Smooth muscle cell (in vitro differentiated cells): ENCODE results near the gene GPR89A. TPM values are rescaled to one million over a fixed set of nuclear protein-coding genes. Genes with fewer than 3 reads are reported as not detected.
"Not testable (repeated sequence)": the region's sequence is repeated elsewhere in the genome, so short reads cannot be mapped to it uniquely, and the experiment has no call there.

ENCODE experiments used
- DNase-seq: peaks from one replicate; lab custom pipeline; 2025; ENCODE audit not compliant: unreplicated experiment; lab: John Stamatoyannopoulos, UW
- H2AFZ ChIP-seq: fragments of 200-600 bp; sonication (generic); 2 replicates; pipeline ENCODE4 v1.6.0; 2016; ENCODE audit warnings: antibody characterized with exemption, low read depth, mild to moderate bottlenecking
- H3F3A ChIP-seq: fragments of 200-600 bp; sonication (generic); 2 replicates; pipeline ENCODE4 v1.6.0; 2017; ENCODE audit warnings: antibody characterized with exemption, low read depth
- H3K27ac ChIP-seq: fragments of 200-600 bp; sonication (generic); 2 replicates; pipeline ENCODE4 v1.5.1; 2016; ENCODE audit warnings: low read depth, mild to moderate bottlenecking
- H3K27me3 ChIP-seq: fragments of 200-600 bp; sonication (generic); 2 replicates; pipeline ENCODE4 v1.6.1; 2016; ENCODE audit warnings: low read depth, mild to moderate bottlenecking
- H3K36me3 ChIP-seq: fragments of 200-600 bp; sonication (generic); 2 replicates; pipeline ENCODE4 v1.5.1; 2016; ENCODE audit warnings: low read depth
- H3K4me1 ChIP-seq: fragments of 200-600 bp; sonication (generic); 2 replicates; pipeline ENCODE4 v1.5.1; 2016; ENCODE audit warnings: low read depth
- H3K4me2 ChIP-seq: fragments of 200-600 bp; sonication (generic); 2 replicates; pipeline ENCODE4 v1.6.0; 2016; ENCODE audit warnings: mild to moderate bottlenecking
- H3K4me3 ChIP-seq: fragments of 200-600 bp; sonication (generic); 2 replicates; pipeline ENCODE4 v1.5.1; 2016; ENCODE audit warnings: mild to moderate bottlenecking
- H3K79me2 ChIP-seq: fragments of 200-600 bp; sonication (generic); 2 replicates; pipeline ENCODE4 v1.6.0; 2016; ENCODE audit warnings: low read depth, mild to moderate bottlenecking
- H3K9ac ChIP-seq: fragments of 200-600 bp; sonication (generic); 2 replicates; pipeline ENCODE4 v1.6.0; 2016; ENCODE audit warnings: low read depth
- H3K9me3 ChIP-seq: fragments of 200-600 bp; sonication (generic); replicated peaks from 2 replicates; pipeline ENCODE4 v1.5.1; 2016; ENCODE audit warnings: low read depth
- H4K20me1 ChIP-seq: fragments of 200-600 bp; sonication (generic); 2 replicates; pipeline ENCODE4 v1.6.0; 2016; ENCODE audit warnings: low read depth
- WGBS: methylation state at CpG from one replicate; pipeline ENCODE4 v1.1.7; 2016; ENCODE audit warnings: low lambda C conversion rate; 5-methylcytosine and 5-hydroxymethylcytosine counted together
- polyA plus RNA-seq: library from polyadenylated mRNA; unstranded; fragments of >200 nt; fragmentation: Nextera tagmentation; extraction: Ambion mirVana; gene quantifications from 2 replicates; pipeline ENCODE4 v1.2.1, GENCODE V29; 2016
- total RNA-seq: library from RNA; depleted of rRNA; stranded (reverse); fragments of >200 nt; gene quantifications from 2 replicates; pipeline ENCODE4 v1.2.3, GENCODE V29; 2014
- TF ChIP-seq, protein P1 (sequence below): fragments of 200-600 bp; sonication (generic); IDR thresholded peaks from 2 replicates; pipeline ENCODE4 v1.5.1; 2017; ENCODE audit warnings: borderline replicate concordance, mild to moderate bottlenecking, antibody characterized with exemption; ENCODE audit not compliant: insufficient read depth, poor library complexity, severe bottlenecking

The GPR89A gene
- total and polyA plus RNA-seq, 2 experiments from 2014 or later = 18.4 to 41.0 TPM

DNA sequence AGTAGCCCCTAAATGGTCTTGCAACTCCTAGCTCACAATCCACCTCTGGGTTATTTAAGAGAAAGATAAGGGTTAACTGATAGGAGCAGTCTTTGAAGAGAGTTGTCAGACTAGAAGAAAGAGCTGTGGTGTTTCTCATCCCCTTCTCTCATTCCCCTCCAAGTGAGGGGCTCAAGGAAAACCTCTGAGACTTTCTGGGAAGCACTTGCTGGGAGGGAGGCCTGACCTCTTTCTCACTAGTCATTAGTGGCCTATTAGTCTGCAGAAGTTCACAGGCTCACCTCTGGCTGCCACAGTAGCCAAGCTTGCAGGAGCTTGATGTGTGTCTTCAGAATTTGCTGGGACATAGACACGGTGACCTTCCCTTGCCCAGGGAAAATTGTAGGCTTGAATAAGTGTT, 6.2 kb upstream of the GPR89A start:
- Histone ChIP-seq H3K9me3 (no peaks in the 10 kb centered on the region), H3K4me1 (no peaks in the 10 kb centered on the region), H3K36me3 (no peaks in the 10 kb centered on the region), H3K27me3 (no peaks in the 10 kb centered on the region), H3K4me2 (no peak overlapping the region), H2AFZ (no peak overlapping the region), H3F3A (no peaks in the 10 kb centered on the region), H3K79me2 (no peaks in the 10 kb centered on the region), H3K4me3 (no peak overlapping the region), H3K9ac (no peak overlapping the region), H3K27ac (no peak overlapping the region), H4K20me1 (no peaks in the 10 kb centered on the region)
- 70% methylated on average over 1 of the region's 1 CpG for WGBS
- DNase-seq = no peak
- TF ChIP-seq, protein P1, sequence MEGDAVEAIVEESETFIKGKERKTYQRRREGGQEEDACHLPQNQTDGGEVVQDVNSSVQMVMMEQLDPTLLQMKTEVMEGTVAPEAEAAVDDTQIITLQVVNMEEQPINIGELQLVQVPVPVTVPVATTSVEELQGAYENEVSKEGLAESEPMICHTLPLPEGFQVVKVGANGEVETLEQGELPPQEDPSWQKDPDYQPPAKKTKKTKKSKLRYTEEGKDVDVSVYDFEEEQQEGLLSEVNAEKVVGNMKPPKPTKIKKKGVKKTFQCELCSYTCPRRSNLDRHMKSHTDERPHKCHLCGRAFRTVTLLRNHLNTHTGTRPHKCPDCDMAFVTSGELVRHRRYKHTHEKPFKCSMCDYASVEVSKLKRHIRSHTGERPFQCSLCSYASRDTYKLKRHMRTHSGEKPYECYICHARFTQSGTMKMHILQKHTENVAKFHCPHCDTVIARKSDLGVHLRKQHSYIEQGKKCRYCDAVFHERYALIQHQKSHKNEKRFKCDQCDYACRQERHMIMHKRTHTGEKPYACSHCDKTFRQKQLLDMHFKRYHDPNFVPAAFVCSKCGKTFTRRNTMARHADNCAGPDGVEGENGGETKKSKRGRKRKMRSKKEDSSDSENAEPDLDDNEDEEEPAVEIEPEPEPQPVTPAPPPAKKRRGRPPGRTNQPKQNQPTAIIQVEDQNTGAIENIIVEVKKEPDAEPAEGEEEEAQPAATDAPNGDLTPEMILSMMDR = no peak

DNA sequence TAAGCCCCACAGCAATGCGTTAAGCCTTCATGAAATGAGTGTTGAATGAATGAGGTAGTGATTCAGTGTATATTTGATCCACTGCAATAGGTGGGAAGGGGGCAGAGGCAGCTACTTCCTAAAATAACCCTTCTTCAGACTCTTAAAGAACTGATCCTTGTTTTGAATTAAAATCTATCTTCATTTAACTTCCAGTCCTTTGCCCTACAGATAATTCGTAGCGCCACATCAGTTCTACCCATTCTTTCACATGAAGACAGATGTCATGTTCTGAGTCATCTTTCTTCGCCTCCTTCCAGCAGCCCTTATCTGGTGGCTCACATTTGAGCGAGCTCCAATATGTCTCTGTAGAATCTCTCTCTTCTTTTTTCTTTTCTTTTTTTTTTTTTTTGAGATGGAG, 948 bp upstream of the GPR89A start:
- not testable (repeated sequence) for H2AFZ ChIP-seq, H3F3A ChIP-seq, H4K20me1 ChIP-seq, H3K4me3 ChIP-seq, H3K9me3 ChIP-seq, H3K9ac ChIP-seq, H3K27ac ChIP-seq, H3K27me3 ChIP-seq, H3K36me3 ChIP-seq, H3K4me2 ChIP-seq, H3K4me1 ChIP-seq, DNase-seq
- H3K79me2 ChIP-seq = peaks cover 19% of the 10 kb centered on the region
- 68% methylated on average over 4 of the region's 5 CpGs for WGBS

DNA sequence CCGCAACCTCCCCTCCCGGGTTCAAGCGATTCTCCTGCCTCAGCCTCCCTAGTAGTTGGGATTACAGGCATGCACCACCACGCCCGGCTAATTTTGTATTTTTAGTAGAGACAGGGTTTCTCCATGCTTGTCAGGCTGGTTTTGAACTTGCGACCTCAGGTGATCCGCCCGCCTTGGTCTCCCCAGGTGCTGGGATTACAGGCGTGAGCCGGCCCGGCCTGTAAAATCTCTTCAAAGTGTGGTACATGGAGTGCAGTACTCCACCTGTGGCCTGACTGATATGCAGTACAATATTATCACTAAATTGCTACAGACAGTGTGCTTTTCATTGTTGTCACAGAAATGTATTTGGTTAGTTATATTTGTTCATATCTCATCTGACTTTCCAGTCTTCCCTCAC, 499 bp upstream of the GPR89A start:
- H3K4me2 ChIP-seq, H3K9me3 ChIP-seq, H3K36me3 ChIP-seq, H2AFZ ChIP-seq, DNase-seq, H3K4me3 ChIP-seq, H3K27ac ChIP-seq, H3K27me3 ChIP-seq, H4K20me1 ChIP-seq, H3K9ac ChIP-seq, H3F3A ChIP-seq, H3K4me1 ChIP-seq: not testable (repeated sequence)
- WGBS = 97% methylated on average over 6 of the region's 11 CpGs
- peaks cover 23% of the 10 kb centered on the region for H3K79me2 ChIP-seq

DNA sequence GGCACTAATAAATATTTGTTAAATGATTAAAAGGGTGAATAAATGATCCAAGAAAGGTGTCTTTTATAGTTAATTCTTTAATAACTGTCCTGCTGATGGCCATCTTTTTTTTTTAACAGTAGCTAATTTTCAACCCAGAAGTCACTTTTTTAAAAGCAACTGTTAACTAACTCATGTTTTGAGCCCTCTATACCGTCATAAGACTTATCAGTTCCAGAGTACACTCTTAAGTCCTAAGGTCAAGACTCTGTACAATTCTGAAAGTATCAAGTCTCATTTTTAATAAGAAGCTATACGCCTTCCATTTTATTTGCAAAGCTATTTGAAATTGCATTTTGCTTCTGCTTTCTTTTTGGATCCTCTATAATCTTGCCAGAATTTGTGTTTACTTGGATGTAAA, 3.0 kb downstream of the GPR89A start:
- not testable (repeated sequence) for H3K27ac ChIP-seq, H3K4me3 ChIP-seq, H3K9ac ChIP-seq, H4K20me1 ChIP-seq, H3K27me3 ChIP-seq, DNase-seq, H3K4me1 ChIP-seq, H3K4me2 ChIP-seq, H2AFZ ChIP-seq, H3F3A ChIP-seq, H3K36me3 ChIP-seq, H3K9me3 ChIP-seq
- WGBS = 93% methylated on average over 2 of the region's 2 CpGs
- peaks cover 23% of the 10 kb centered on the region for H3K79me2 ChIP-seq

DNA sequence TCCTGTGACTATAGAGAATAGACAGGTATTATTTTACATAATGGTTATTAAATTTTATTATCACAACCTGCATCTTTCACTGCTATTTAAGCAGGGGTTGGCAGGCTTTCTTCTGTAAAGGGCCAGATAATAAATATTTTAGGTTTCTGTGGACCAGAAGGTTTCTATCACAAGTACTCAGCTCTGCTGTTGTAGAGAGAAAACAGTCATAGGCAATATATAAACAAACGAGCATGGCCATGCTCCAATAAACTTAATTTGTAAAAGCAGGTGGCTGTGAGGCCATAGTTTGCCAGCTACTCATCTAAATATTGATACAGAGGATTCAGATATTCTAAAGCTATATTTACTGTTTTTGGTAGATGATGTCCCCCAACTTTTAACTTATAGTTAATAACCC, 12.3 kb downstream of the GPR89A start:
- not testable (repeated sequence) for H3K4me3 ChIP-seq, H3K9ac ChIP-seq, H3F3A ChIP-seq, H3K4me1 ChIP-seq, H3K4me2 ChIP-seq, H3K36me3 ChIP-seq, H3K9me3 ChIP-seq, H3K27me3 ChIP-seq, H3K79me2 ChIP-seq, H4K20me1 ChIP-seq, H3K27ac ChIP-seq, DNase-seq, H2AFZ ChIP-seq
- 84% methylated on average over 1 of the region's 1 CpG for WGBS

DNA sequence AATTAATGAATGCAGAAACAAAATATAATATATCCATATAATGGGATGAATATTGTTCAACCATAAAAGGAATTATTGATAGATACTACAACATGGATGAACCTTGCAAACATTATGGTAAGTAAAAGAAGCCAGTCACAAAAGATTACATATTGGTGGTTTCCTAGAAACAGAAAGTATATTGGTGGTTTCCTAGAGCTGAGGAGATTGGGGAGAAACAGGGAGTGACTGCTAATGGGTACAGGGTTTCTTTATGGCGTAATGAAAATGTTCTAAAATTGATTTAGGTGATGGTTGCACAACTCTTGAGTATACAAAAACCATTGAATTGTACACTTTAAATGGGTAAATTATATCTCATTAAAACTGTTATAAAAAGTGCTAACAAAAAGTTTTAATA, 14.4 kb downstream of the GPR89A start:
- not testable (repeated sequence) for H3K4me3 ChIP-seq, H3K79me2 ChIP-seq, H3K36me3 ChIP-seq, H3F3A ChIP-seq, H3K27ac ChIP-seq, DNase-seq, H3K27me3 ChIP-seq, H3K9me3 ChIP-seq, H2AFZ ChIP-seq, H3K4me2 ChIP-seq, H3K4me1 ChIP-seq, H3K9ac ChIP-seq, H4K20me1 ChIP-seq
- no CpG with 5 or more reads among the region's 1 CpG for WGBS

DNA sequence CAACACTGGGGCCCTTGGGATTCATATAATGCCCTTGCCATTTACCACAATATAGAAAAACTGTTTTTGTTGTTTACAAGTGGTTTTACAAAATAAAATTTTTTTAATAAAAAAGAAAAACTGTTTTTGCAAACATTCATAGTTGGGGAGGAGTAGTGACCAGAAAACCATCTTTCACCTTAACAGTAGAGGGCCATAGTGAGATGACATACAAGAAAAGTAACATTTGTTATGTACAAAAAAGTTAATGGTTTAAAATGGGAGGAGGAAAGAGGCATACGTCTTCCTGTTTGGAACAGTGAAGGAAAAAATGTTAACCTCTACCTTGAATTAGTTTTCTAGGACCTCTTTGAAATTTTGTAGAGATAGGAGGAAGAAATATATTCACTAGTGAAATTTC, 28.4 kb downstream of the GPR89A start:
- H3K27me3 ChIP-seq, H3K36me3 ChIP-seq, H3K9ac ChIP-seq, H2AFZ ChIP-seq, H3K4me3 ChIP-seq, H3K9me3 ChIP-seq, H3K4me2 ChIP-seq, DNase-seq, H4K20me1 ChIP-seq, H3K27ac ChIP-seq, H3F3A ChIP-seq, H3K79me2 ChIP-seq, H3K4me1 ChIP-seq: not testable (repeated sequence)
- WGBS = 82% methylated on average over 1 of the region's 1 CpG

DNA sequence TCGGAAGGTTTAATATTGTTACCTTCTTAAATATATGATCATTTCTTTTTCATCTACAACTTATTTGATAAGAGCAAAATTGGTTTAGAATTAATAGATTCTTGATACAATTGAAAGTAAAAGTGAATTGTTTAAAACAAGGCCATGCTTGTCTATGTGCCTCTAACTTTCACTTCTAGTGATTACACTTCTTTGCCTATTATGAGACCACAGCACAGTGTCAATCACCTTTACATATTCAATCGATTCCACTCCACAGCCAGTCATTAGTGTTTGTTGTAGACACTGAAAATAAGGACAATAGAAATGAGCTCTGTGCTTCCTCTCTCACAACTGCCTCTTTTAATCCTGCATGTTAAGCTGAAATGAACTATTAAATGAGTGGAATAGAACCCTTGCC, 34.1 kb downstream of the GPR89A start:
- not testable (repeated sequence) for H2AFZ ChIP-seq, H4K20me1 ChIP-seq, H3K9ac ChIP-seq, H3K4me3 ChIP-seq, H3K9me3 ChIP-seq, H3K27me3 ChIP-seq, H3F3A ChIP-seq, H3K79me2 ChIP-seq, H3K4me1 ChIP-seq, H3K27ac ChIP-seq, H3K4me2 ChIP-seq, H3K36me3 ChIP-seq, DNase-seq
- WGBS = 100% methylated on average over 1 of the region's 2 CpGs
